Omental fat pad (tissue), 4 donors: Measurements from ENCODE around the gene GPR153. TPM values are rescaled to one million over a fixed set of nuclear protein-coding genes. Genes with fewer than 3 reads are reported as not detected.

Source experiments
- ATAC-seq: fragments of 150-250 bp; one replicate; pipeline ENCODE4 v1.9.1; 2016; ENCODE audit warnings: mild to moderate bottlenecking, moderate library complexity; ENCODE audit not compliant: low FRiP score
- DNase-seq: peaks from one replicate; pipeline ENCODE4 v3.0.0-alpha.2; 2019; ENCODE audit warnings: low spot score
- total RNA-seq, 4 donors: library from RNA; depleted of rRNA; stranded (reverse); fragments of >200 nt; gene quantifications; one replicate each; pipeline ENCODE4 v1.1.0, GENCODE V29; 2016
- TF ChIP-seq, protein P1 (sequence below), 3 donors: fragments of 450-650 bp; IDR thresholded peaks; one replicate each; pipeline ENCODE4 v1.5.1; 2016 to 2017; ENCODE audit warnings: antibody characterized with exemption in 3 of 3, mild to moderate bottlenecking in 3 of 3, moderate library complexity in 2 of 3

GPR153 gene
- total RNA-seq, 4 donors from 2014 or later = 10.9 to 19.8 (median 14.3) TPM

DNA sequence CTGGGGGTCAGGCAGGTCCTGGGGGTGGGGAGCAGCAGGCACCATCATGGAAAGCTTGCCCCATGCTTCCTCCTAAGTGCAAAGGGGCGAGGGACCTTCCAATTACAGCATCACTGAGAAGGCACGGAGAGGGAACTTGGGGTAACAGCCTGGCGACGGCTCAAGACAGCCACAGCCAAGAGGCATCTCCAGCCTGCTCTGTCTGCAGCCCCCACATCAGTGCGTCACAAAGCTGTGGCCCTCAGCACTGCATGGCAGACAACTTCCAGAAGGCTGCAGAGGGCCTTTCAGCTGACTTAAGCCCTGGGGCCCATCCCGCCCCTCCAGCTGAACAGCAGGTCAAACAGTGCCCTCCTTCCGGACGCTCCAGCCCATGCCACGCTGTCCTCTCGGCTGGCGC lies 13.2 kb upstream of the GPR153 start:
- TF ChIP-seq, protein P1, sequence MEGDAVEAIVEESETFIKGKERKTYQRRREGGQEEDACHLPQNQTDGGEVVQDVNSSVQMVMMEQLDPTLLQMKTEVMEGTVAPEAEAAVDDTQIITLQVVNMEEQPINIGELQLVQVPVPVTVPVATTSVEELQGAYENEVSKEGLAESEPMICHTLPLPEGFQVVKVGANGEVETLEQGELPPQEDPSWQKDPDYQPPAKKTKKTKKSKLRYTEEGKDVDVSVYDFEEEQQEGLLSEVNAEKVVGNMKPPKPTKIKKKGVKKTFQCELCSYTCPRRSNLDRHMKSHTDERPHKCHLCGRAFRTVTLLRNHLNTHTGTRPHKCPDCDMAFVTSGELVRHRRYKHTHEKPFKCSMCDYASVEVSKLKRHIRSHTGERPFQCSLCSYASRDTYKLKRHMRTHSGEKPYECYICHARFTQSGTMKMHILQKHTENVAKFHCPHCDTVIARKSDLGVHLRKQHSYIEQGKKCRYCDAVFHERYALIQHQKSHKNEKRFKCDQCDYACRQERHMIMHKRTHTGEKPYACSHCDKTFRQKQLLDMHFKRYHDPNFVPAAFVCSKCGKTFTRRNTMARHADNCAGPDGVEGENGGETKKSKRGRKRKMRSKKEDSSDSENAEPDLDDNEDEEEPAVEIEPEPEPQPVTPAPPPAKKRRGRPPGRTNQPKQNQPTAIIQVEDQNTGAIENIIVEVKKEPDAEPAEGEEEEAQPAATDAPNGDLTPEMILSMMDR (IDR thresholded peaks at IDR 0.05) = no peak
- DNase-seq (no peak), ATAC-seq (no peak)

DNA sequence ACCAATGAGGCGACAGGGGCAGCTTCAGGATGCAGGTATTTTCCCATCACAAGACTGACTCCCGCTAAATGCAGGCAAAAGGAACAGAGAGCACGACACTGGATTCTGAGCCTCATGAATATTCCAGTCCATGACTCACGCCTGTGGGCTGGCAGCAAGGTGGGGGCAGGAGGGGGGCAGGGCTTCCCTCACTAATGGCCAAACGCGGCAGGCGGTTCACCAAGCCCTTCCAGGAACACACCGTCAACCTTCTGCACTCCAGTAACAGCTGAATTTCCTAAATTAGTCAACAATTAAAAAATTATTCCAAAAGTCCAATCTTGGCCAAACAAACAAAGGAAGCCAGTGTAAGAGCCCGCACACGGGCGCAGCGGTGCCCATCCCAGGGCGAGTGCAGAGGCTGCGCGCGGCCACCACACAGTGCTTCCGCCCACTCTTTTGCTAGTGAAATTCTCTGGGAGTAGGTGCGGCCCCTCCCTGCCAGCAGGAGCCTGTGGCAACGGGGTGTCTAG lies 12.5 kb upstream of the GPR153 start:
- TF ChIP-seq, protein P1 (IDR thresholded peaks at IDR 0.05) = no peak
- DNase-seq (no peak), ATAC-seq (peak; percentile 61)

DNA sequence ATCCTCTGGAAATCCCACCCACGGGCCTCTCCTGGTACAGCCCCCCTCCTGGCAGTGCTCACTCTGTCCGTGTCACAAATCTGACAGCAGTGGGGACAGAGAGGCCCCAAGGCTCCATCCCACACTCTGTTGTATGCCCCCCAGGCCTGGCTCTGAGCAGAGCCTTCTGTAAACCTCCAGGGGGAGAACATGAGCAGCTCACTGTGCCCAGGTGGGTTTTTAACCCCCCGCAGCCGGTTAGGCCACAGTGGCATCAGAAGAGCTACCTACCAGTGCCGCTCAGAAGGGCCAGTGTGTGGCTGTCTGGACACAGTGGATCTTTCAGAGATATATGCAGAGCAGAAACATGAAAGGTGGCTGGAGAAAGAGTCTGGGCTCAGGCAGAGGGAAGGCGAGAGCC lies 12.0 kb upstream of the GPR153 start:
- no peak for ATAC-seq
- TF ChIP-seq, protein P1 (IDR thresholded peaks at IDR 0.05) = no peak

DNA sequence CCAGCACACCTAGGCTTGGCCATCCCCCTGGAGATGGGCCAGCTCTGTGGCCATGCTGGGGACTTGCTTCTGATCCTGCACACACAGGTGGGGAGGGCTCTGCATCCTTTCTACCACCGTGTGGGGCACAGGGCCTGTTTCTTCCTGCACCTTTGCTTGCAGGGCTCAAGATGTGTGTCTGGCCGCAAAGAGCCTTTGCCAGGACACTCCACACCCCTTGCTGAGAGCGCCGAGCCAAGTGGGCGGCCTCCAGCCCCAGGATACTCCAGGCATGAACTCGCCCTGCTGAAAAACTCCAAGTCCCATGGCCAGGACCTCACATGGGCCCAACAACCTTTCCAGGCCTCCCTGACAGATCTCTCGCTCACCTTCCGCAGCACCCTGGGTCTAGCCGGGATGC lies 11.6 kb upstream of the GPR153 start:
- ATAC-seq = no peak
- no peak for DNase-seq
- TF ChIP-seq, protein P1 (IDR thresholded peaks at IDR 0.05) = no peak

More for the DNA sequence above, 12.0 kb upstream of the GPR153 start:
- DNase-seq = no peak

DNA sequence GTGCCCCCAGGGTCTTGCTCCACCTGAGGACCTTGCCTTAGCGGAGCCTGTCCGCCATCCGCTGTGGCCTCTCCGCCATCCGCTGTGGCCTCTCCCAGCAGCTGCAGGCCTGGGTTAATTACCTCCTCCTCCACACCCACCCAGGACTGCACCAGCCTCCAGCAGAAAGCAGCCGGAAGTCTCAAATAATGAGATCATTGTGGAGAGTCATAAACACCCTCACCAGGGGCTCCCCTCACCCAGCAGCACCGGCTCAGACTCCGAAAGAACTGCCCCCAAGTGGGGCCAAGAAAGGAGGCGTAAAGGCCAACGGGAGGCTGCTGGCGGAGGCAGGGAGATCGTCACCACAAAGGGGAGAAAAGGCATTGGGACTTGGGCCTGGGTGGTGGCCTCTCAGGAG lies 10.7 kb upstream of the GPR153 start:
- DNase-seq (no peak), ATAC-seq (no peak)
- TF ChIP-seq, protein P1 (IDR thresholded peaks at IDR 0.05) = no peak

DNA sequence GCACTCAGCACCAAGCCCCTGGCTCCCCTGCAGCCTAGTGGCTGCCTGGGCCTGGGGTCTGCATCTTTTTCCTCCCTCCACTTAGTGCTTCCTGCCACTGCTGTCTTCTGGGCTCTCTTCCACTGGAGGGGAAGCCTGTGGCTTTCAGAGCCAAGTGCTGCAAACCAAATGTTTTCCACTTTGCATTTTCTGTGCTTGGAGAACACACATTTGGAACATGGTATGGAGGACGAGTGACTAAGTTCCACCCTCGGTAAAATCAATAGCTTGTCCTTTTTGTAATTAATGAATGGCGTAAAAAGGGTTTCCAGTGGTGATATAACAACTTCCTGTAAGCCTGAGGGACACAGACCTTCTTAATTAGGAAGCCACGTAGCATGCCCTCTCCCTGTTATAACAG lies 10.1 kb upstream of the GPR153 start:
- TF ChIP-seq, protein P1 (IDR thresholded peaks at IDR 0.05) = no peak
- ATAC-seq (no peak), DNase-seq (no peak)

DNA sequence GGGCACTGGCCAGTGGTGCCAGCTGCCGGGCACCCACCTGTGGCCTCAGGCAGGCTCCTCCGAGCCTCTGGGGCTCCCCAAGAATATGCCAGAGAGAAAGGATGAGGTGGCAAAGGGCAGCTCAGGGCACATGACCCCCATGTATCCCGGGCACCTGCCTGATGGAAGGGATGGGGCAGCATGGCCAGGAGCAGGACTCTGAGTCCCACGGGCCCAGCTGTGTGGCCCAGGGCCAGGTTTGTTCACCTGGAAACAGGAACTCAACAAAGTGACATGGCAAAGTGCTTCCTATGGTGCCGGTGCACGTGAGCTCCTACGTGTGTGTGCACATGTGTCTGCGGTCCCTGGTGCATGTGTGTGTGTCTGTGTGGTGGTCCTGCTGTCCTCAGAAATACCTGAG lies 9.5 kb upstream of the GPR153 start:
- DNase-seq (no peak), ATAC-seq (no peak)
- TF ChIP-seq, protein P1 (IDR thresholded peaks at IDR 0.05) = no peak
